Calu3 (cell line): ENCODE measurements around the gene NQO2. TPM values are rescaled to one million over a fixed set of nuclear protein-coding genes. Genes with fewer than 3 reads are reported as not detected.
"Not testable (repeated sequence)": the region's sequence is repeated elsewhere in the genome, so short reads cannot be mapped to it uniquely, and the experiment has no call there.

Experiments used
- BruUV-seq: library from RNA; stranded (reverse); fragments of 400-500 nt; replicated peaks from 2 replicates; lab custom pipeline; 2021; lab: Mats Ljungman, UMichigan
- CTCF ChIA-PET: fragments of 300-600 bp; sonication (Branson Sonifier 250); formaldehyde crosslinking; loops from one replicate; lab custom pipeline; 2022; ENCODE audit warnings: antibody characterized with exemption; lab: Charles Lee
- DNase-seq: peaks from one replicate; pipeline ENCODE4 v3.0.0; 2022
- H3K27ac Mint-ChIP-seq: one replicate; pipeline ENCODE4 v1.8.0; 2022; ENCODE audit warnings: mixed read lengths; ENCODE audit not compliant: unreplicated experiment
- H3K27me3 Mint-ChIP-seq: one replicate; pipeline ENCODE4 v1.8.0; 2022; ENCODE audit warnings: mixed read lengths; ENCODE audit not compliant: unreplicated experiment
- H3K36me3 Mint-ChIP-seq: one replicate; pipeline ENCODE4 v1.8.0; 2022; ENCODE audit warnings: mild to moderate bottlenecking, moderate library complexity, mixed read lengths; ENCODE audit not compliant: insufficient read depth, unreplicated experiment
- H3K4me1 Mint-ChIP-seq: one replicate; pipeline ENCODE4 v1.8.0; 2022; ENCODE audit warnings: mild to moderate bottlenecking, low read depth, mixed read lengths; ENCODE audit not compliant: unreplicated experiment
- H3K4me3 Mint-ChIP-seq: one replicate; pipeline ENCODE4 v1.8.0; 2022; ENCODE audit warnings: mild to moderate bottlenecking, low read depth, moderate library complexity, mixed read lengths; ENCODE audit not compliant: unreplicated experiment
- H3K9me3 Mint-ChIP-seq: one replicate; pipeline ENCODE4 v1.8.0; 2022; ENCODE audit warnings: low read depth, mixed read lengths; ENCODE audit not compliant: unreplicated experiment
- intact Hi-C: fragments of 100-400 bp; cut with micrococcal nuclease; formaldehyde crosslinking; loops from one replicate; pipeline ENCODE4 v1.10.0; 2022; ENCODE audit not compliant: unreplicated experiment
- total RNA-seq: library from RNA; stranded (reverse); gene quantifications from 2 replicates; pipeline ENCODE4 v1.2.3, GENCODE V29; 2022
- TF ChIP-seq, protein P1 (sequence below): fragments of 200-600 bp; IDR thresholded peaks from one replicate; pipeline ENCODE4 v1.8.0; 2022; ENCODE audit warnings: antibody characterized with exemption; ENCODE audit not compliant: unreplicated experiment

NQO2 gene
- total RNA-seq, 1 experiment from 2014 or later, result 12.0 TPM

DNA sequence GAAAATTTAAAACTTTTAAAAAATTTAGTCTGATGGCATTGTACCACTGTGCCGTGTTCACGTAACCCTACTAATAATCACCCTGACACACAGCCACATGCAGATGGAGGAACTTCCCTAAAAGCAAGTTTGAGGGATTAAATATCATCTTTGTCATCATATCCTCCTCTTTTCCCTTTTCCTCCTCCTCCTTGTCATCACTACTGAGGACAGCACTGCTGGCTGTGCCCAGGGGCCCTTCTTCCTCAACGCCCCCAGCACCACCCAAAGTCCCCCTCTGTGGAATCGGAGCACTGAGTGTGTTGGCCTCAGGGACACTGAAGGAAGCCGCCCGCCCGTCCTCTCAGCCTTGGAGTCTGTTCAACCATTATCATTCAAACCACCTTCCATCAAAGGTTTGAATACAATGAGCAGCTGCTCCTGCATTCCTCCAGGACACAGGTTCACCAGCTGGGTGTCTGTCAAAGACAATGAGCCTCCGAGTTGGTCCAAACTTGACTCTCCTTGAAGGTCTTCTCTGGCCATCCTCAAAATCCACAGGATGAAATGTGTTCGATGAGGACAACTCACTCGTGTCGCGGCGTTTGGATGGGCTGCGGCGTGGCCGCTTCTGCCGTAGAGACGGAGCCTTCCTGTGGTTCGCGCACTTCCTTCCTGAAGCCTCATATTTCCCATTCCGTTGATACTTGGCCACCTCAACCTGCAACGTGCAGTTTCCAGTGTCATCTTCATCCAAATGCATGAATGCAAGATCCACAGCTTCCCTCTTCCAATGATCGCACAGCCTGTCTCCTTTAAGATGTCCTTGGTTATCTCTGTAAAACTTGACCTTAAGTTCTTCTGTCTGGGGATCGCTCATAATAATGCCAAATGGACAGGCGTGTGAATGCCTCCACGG lies 23.3 kb downstream of the NQO2 start:
- Mint-ChIP-seq H3K27me3 (no peaks in the 10 kb centered on the region), H3K4me1 (peaks cover 10% of the 10 kb centered on the region)

DNA sequence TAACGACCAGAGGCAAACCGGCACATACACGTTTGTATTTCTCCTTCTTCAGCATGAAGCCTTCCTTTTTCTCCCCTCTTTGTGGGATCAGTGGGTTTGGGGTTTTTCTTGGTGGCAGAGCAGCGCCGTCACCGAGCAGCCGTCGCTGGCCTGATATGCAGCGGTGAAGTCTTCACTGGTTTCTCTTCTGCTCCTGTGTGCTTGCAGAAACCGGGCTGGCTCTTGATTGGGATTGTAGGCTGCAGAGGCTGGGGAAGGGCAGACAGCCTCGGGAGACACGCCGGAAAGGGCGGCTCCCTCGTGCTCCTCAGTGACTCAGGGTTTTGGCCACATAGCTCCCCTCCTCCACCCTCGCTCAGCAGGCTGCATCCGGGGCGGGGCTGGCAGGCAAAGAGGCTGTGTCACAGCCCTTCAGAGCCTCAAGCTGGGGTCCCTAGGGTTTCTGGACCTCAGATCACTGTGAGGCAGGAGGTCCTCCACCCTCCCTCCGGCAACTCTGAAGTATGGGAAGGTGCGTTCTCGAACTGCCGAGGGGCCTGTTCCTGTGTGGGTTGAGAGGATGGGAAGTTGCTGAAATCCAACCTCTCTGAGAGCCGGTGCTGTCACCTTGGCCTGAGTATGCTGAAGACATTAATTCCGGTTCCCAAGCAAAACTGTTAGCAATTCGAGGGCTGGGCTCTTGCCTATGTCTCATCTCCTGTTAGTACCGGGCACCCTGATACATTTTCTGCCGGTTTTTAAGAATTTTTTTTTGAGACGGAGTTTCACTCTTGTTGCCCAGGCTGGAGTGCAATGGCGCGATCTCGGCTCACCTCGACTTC lies 24.2 kb downstream of the NQO2 start:
- intact Hi-C loops, result no loop called here
- no TSS peak for BruUV-seq
- Mint-ChIP-seq H3K27ac (peak overlapping the region; percentile 85), H3K36me3 (no peaks in the 10 kb centered on the region), H3K4me1 (peaks cover 10% of the 10 kb centered on the region), H3K27me3 (no peaks in the 10 kb centered on the region), H3K4me3 (no peak overlapping the region), H3K9me3 (peaks cover 4% of the 10 kb centered on the region)
- DNase-seq, result peak; percentile 66
- CTCF ChIA-PET, result no interaction called here
- TF ChIP-seq, protein P1, sequence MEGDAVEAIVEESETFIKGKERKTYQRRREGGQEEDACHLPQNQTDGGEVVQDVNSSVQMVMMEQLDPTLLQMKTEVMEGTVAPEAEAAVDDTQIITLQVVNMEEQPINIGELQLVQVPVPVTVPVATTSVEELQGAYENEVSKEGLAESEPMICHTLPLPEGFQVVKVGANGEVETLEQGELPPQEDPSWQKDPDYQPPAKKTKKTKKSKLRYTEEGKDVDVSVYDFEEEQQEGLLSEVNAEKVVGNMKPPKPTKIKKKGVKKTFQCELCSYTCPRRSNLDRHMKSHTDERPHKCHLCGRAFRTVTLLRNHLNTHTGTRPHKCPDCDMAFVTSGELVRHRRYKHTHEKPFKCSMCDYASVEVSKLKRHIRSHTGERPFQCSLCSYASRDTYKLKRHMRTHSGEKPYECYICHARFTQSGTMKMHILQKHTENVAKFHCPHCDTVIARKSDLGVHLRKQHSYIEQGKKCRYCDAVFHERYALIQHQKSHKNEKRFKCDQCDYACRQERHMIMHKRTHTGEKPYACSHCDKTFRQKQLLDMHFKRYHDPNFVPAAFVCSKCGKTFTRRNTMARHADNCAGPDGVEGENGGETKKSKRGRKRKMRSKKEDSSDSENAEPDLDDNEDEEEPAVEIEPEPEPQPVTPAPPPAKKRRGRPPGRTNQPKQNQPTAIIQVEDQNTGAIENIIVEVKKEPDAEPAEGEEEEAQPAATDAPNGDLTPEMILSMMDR, result no peak

More for the DNA sequence above, 23.3 kb downstream of the NQO2 start:
- intact Hi-C loops, result no loop called here
- Mint-ChIP-seq H3K36me3 (no peaks in the 10 kb centered on the region), H3K9me3 (peaks cover 4% of the 10 kb centered on the region), H3K4me3 (no peak overlapping the region), H3K27ac (peak overlapping the region; percentile 85)
- DNase-seq, result no peak
- BruUV-seq, result no TSS peak
- CTCF ChIA-PET, result no interaction called here
- TF ChIP-seq, protein P1, result no peak

DNA sequence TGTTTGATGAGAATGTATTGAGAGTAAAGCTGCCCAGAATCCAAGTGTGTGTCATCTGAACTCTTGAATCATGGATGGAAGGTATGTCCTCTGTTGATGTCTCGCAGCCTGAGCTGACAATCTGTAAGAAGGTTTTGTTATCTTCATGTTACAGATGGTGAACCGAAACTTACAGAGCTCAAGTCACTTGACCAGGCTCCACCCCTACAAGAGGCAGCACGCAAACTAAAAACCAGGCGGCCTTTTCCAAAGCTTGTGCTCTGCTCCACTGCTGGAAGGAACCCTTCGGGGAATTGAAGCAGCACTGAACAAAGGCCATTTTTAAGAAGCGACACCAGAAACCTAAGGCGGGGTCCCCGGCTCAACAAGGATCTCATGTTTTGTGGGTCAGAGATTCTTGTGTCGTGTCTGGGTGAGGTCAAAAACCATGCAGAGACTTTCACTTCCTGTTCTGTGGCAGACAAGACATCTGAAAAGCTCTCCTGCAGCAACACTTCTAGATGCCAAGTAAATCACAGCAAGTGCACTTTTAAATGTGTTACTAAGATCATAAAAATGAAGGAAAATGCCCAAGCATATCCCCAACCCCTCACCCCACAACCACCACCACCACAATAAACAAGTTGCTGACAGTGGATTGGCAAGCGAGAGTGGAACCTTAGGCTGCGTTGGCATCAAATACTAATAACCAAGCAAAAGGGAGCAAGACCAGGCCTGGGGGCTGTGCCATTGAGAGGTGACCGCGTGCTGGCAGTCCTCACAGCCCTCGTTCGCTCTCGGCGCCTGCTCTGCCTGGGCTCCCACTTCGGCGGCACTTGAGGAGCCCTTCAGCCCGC lies 27.3 kb downstream of the NQO2 start:
- TF ChIP-seq, protein P1, result no peak
- no peaks in the 10 kb centered on the region for H3K36me3 Mint-ChIP-seq
- H3K4me1 Mint-ChIP-seq, result peaks cover 10% of the 10 kb centered on the region
- H3K27ac Mint-ChIP-seq, result no peak overlapping the region
- no TSS peak for BruUV-seq
- no peak overlapping the region for H3K4me3 Mint-ChIP-seq
- intact Hi-C loops, result no loop called here
- DNase-seq, result no peak
- CTCF ChIA-PET, result no interaction called here
- H3K27me3 Mint-ChIP-seq, result no peaks in the 10 kb centered on the region
- H3K9me3 Mint-ChIP-seq, result peaks cover 4% of the 10 kb centered on the region

DNA sequence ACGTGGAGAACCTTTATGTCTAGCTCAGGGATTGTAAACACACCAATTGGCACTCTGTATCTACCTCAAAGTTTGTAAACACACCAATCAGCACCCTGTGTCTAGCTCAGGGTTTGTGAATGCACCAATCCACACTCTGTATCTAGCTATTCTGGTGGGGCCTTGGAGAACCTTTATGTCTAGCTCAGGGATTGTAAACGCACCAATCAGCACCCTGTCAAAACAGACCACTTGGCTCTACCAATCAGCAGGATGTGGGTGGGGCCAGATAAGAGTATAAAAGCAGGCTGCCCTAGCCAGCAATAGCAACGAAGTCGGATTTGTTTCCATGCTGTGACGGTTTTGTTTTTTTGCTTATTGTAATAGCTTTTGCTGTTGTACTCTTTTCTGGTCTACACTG lies 28.5 kb downstream of the NQO2 start:
- CTCF ChIA-PET, BruUV-seq, H3K27ac Mint-ChIP-seq, DNase-seq, intact Hi-C loops, H3K27me3 Mint-ChIP-seq, H3K4me3 Mint-ChIP-seq, H3K36me3 Mint-ChIP-seq, H3K4me1 Mint-ChIP-seq, H3K9me3 Mint-ChIP-seq: not testable (repeated sequence)
